Esophagus (tissue), 2 donors: ENCODE data around the gene IPPK. TPM values are rescaled to one million over a fixed set of nuclear protein-coding genes. Genes with fewer than 3 reads are reported as not detected.
"Not testable (repeated sequence)": the region's sequence is repeated elsewhere in the genome, so short reads cannot be mapped to it uniquely, and the experiment has no call there.

Experiments
- H3K27ac ChIP-seq, 2 donors: one replicate each; pipeline ENCODE4 v1.5.1; 2013; ENCODE audit warnings: low read depth in 2 of 2, mild to moderate bottlenecking in 2 of 2, inconsistent platforms in 1 of 2, low read length in 1 of 2, moderate library complexity in 1 of 2
- H3K27me3 ChIP-seq, 2 donors: one replicate each; pipeline ENCODE4 v1.6.1; 2013; ENCODE audit warnings: low read length in 2 of 2, control low read depth in 1 of 2, mild to moderate bottlenecking in 1 of 2; ENCODE audit not compliant: insufficient read depth in 2 of 2, control insufficient read depth in 1 of 2
- H3K36me3 ChIP-seq, 2 donors: one replicate each; pipeline ENCODE4 v1.6.1; 2013; ENCODE audit warnings: low read length in 1 of 2; ENCODE audit not compliant: control insufficient read depth in 2 of 2, insufficient read depth in 2 of 2
- H3K4me1 ChIP-seq, 2 donors: one replicate each; pipeline ENCODE4 v1.6.1; 2013; ENCODE audit warnings: low read length in 1 of 2; ENCODE audit not compliant: control insufficient read depth in 2 of 2, insufficient read depth in 2 of 2
- H3K4me3 ChIP-seq, 2 donors: one replicate each; pipeline ENCODE4 v1.5.1; 2013; ENCODE audit warnings: low read length in 2 of 2, mild to moderate bottlenecking in 2 of 2, low read depth in 1 of 2, moderate library complexity in 1 of 2
- H3K9me3 ChIP-seq, 2 donors: one replicate each; pipeline ENCODE4 v1.6.1; 2013; ENCODE audit warnings: mild to moderate bottlenecking in 2 of 2, low read depth in 1 of 2, low read length in 1 of 2, moderate library complexity in 1 of 2; ENCODE audit not compliant: control insufficient read depth in 2 of 2, insufficient read depth in 1 of 2
- WGBS, 2 donors: extraction: QIAGEN DNeasy Blood & Tissue Kit; methylation state at CpG; one replicate each; pipeline ENCODE4 v1.1.7; 2013; 5-methylcytosine and 5-hydroxymethylcytosine counted together
- polyA plus RNA-seq, 2 donors: library from polyadenylated mRNA; stranded (reverse); fragments of 200-250 nt; gene quantifications; one replicate each; pipeline ENCODE4 v1.2.3, GENCODE V29; 2013
- donor health status: healthy with polysubstance abuse.
- donor health status: Bipolar disorder and iron deficiency.

Gene IPPK
- polyA plus RNA-seq, 2 donors = 18.7 to 41.1 TPM

- not testable (repeated sequence) for H3K36me3 ChIP-seq, H3K9me3 ChIP-seq, H3K27me3 ChIP-seq, H3K27ac ChIP-seq, H3K4me3 ChIP-seq, H3K4me1 ChIP-seq
- WGBS, 2 donors = 94 to 96% methylated on average over 1 of the region's 1 CpG
These were observed 74.9 kb downstream of the IPPK start for GRCh38 chr9:92595075-92595474.

GRCh38 chr9:92592946-92593861, 76.7 kb downstream of the IPPK start:
- 65 to 68% methylated on average over 7 of the region's 7 CpGs for WGBS, 2 donors
- no peak overlapping the region for H3K4me3 ChIP-seq
- H3K27me3 ChIP-seq = no peaks in the 10 kb centered on the region
- no peaks in the 10 kb centered on the region for H3K9me3 ChIP-seq
- no peaks in the 10 kb centered on the region for H3K36me3 ChIP-seq
- peak overlapping the region; percentile 66 to 81 for H3K27ac ChIP-seq
- H3K4me1 ChIP-seq = peaks cover 2 to 5% of the 10 kb centered on the region in 2 donors

- Histone ChIP-seq H3K4me3 (no peak overlapping the region), H3K9me3 (no peaks in the 10 kb centered on the region), H3K4me1 (peaks cover 0 to 3% of the 10 kb centered on the region in 2 donors), H3K27ac (no peak overlapping the region), H3K27me3 (no peaks in the 10 kb centered on the region), H3K36me3 (no peaks in the 10 kb centered on the region)
- WGBS, 2 donors = 89 to 92% methylated on average over 1 of the region's 1 CpG
These were observed 77.4 kb downstream of the IPPK start for GRCh38 chr9:92592537-92592936.

- Histone ChIP-seq H3K27ac (no peak overlapping the region), H3K27me3 (no peaks in the 10 kb centered on the region), H3K4me1 (peaks cover 0 to 3% of the 10 kb centered on the region in 2 donors), H3K36me3 (no peaks in the 10 kb centered on the region), H3K9me3 (no peaks in the 10 kb centered on the region), H3K4me3 (no peak overlapping the region)
- WGBS, 2 donors = 10 to 24% methylated on average over 3 of the region's 3 CpGs
These were observed 79.6 kb downstream of the IPPK start for GRCh38 chr9:92590377-92590776.

GRCh38 chr9:92589923-92590322, 80.0 kb downstream of the IPPK start:
- Histone ChIP-seq H3K4me3 (no peak overlapping the region), H3K27ac (no peak overlapping the region), H3K4me1 (peaks cover 0 to 3% of the 10 kb centered on the region in 2 donors), H3K27me3 (no peaks in the 10 kb centered on the region), H3K9me3 (no peaks in the 10 kb centered on the region), H3K36me3 (no peaks in the 10 kb centered on the region)
- 53 to 57% methylated on average over 1 of the region's 1 CpG for WGBS, 2 donors

GRCh38 chr9:92576175-92576574, 93.8 kb downstream of the IPPK start:
- WGBS, 2 donors = 71 to 75% methylated on average over 1 of the region's 1 CpG
- Histone ChIP-seq H3K9me3 (no peaks in the 10 kb centered on the region), H3K4me1 (no peaks in the 10 kb centered on the region), H3K27ac (no peak overlapping the region), H3K36me3 (no peaks in the 10 kb centered on the region), H3K27me3 (no peaks in the 10 kb centered on the region), H3K4me3 (no peak overlapping the region)

GRCh38 chr9:92573612-92574011, 96.3 kb downstream of the IPPK start:
- not testable (repeated sequence) for H3K27me3 ChIP-seq, H3K9me3 ChIP-seq, H3K36me3 ChIP-seq, H3K4me1 ChIP-seq, H3K4me3 ChIP-seq, H3K27ac ChIP-seq
- 93 to 96% methylated on average over 14 of the region's 14 CpGs for WGBS, 2 donors

- H3K36me3 ChIP-seq, H3K4me3 ChIP-seq, H3K4me1 ChIP-seq, H3K27ac ChIP-seq, H3K27me3 ChIP-seq, H3K9me3 ChIP-seq: not testable (repeated sequence)
- WGBS, 2 donors = 91 to 93% methylated on average over 2 of the region's 2 CpGs
These were observed 98.1 kb downstream of the IPPK start for GRCh38 chr9:92571871-92572270.

- H3K9me3 ChIP-seq = no peaks in the 10 kb centered on the region
- H3K4me1 ChIP-seq = no peaks in the 10 kb centered on the region
- H3K27me3 ChIP-seq = no peaks in the 10 kb centered on the region
- no peaks in the 10 kb centered on the region for H3K36me3 ChIP-seq
- 63 to 86% methylated on average over 2 of the region's 2 CpGs for WGBS, 2 donors
- H3K27ac ChIP-seq = no peak overlapping the region
- H3K4me3 ChIP-seq = no peak overlapping the region
These were observed 104.9 kb downstream of the IPPK start for GRCh38 chr9:92564982-92565381.

- Histone ChIP-seq H3K4me1 (no peaks in the 10 kb centered on the region), H3K9me3 (no peaks in the 10 kb centered on the region), H3K27ac (no peak overlapping the region), H3K4me3 (no peak overlapping the region), H3K27me3 (no peaks in the 10 kb centered on the region), H3K36me3 (no peaks in the 10 kb centered on the region)
These were observed 105.4 kb downstream of the IPPK start for GRCh38 chr9:92564504-92564903.
